ENCODE measurements around the gene PCSK4.
"Not testable (repeated sequence)": the region's sequence is repeated elsewhere in the genome, so short reads cannot be mapped to it uniquely, and the experiment has no call there.

The PCSK4 gene

DNA sequence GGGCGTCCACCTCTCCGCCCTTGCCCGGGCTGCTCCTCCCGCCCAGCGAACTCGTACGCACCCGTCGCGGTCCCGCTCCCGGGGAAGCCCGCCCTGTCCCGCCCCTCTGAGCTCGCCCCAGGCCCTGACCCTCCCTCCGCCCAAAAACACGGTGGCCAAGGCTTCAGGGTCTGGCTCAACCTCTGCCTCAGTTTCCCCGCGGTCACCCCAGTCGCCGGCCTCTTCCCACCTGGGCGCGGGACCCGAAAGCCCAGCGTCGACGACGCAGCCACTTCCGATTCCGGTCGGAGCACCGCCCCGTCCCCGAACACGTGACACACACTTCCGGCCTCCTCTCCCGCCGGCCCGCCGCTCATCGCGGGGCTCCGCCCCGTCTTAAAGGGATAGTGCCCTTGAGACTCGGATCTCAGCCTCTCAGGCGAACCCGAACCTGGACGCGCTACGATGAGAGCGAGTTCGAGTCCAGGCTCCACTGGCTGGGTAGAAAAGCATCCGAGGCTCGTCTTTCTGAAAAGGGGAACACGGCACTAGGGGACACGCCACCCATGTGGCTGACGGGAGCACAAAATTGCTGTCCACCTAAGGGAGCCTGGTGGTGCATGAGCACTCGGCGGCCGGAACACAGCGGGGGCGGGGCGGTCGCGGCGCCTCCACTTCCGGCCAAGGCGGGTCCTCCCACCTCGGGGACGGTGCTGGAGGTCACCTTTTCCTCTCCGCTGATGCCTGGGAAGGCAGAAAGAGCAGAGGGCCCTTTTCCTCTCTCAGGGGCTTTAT lies 11.0 kb downstream of the PCSK4 start, which contains the start of gene C19orf25 (continued):
- TF ChIP-seq, protein P1, sequence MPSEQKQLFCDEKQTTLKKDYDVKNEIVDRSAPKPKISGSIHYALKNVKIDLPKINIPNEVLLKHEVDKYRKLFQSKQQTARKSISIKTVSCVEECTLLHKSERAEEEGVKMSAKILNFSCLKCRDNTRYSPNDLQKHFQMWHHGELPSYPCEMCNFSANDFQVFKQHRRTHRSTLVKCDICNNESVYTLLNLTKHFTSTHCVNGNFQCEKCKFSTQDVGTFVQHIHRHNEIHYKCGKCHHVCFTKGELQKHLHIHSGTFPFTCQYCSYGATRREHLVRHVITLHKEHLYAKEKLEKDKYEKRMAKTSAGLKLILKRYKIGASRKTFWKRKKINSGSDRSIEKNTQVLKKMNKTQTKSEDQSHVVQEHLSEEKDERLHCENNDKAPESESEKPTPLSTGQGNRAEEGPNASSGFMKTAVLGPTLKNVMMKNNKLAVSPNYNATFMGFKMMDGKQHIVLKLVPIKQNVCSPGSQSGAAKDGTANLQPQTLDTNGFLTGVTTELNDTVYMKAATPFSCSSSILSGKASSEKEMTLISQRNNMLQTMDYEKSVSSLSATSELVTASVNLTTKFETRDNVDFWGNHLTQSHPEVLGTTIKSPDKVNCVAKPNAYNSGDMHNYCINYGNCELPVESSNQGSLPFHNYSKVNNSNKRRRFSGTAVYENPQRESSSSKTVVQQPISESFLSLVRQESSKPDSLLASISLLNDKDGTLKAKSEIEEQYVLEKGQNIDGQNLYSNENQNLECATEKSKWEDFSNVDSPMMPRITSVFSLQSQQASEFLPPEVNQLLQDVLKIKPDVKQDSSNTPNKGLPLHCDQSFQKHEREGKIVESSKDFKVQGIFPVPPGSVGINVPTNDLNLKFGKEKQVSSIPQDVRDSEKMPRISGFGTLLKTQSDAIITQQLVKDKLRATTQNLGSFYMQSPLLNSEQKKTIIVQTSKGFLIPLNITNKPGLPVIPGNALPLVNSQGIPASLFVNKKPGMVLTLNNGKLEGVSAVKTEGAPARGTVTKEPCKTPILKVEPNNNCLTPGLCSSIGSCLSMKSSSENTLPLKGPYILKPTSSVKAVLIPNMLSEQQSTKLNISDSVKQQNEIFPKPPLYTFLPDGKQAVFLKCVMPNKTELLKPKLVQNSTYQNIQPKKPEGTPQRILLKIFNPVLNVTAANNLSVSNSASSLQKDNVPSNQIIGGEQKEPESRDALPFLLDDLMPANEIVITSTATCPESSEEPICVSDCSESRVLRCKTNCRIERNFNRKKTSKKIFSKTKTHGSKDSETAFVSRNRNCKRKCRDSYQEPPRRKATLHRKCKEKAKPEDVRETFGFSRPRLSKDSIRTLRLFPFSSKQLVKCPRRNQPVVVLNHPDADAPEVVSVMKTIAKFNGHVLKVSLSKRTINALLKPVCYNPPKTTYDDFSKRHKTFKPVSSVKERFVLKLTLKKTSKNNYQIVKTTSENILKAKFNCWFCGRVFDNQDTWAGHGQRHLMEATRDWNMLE (tag by site-specific recombination; conservative IDR thresholded peaks at IDR 0.05; ENCODE audit: low read depth): peak; percentile 56
- TF ChIP-seq KLF8 (tag by site-specific recombination; IDR thresholded peaks at IDR 0.05) (peak; percentile 82), ZNF2 (tag by site-specific recombination; IDR thresholded peaks at IDR 0.05) (peak; percentile 87; the same call in 1 of the 2 replicates), SP7 (tag by site-specific recombination; IDR thresholded peaks at IDR 0.05) (peak; percentile 86), SP3 (tag by site-specific recombination; IDR thresholded peaks at IDR 0.05) (peak; percentile 96)

DNA sequence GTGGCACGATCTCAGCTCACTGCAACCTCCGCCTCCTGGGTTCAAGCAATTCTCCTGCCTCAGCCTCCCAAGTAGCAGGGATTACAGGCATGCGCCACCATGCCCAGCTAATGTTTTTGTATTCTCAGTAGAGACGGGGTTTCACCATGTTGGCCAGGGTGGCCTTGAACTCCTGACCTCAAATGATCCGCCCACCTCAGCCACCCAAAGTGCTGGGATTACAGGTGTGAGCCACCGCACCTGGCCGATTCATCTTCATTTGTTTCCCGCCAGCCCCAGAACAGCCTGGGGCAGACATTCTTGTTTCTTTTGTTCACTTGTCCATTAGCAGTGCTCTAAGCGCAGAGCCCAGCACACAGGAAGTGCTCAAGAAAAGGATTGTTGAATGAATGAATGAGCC lies 13.1 kb downstream of the PCSK4 start:
- H3K4me3 ChIP-seq (ENCODE audit: low read depth, low read length); POLR2A ChIA-PET; H3K4me1 ChIP-seq (ENCODE audit: control insufficient read depth, insufficient read depth, low read length); H3K27ac ChIP-seq (ENCODE audit: extremely low read depth, low read depth, low read length); H3K9me3 ChIP-seq (ENCODE audit: control insufficient read depth, insufficient read depth, low read depth, low read length): not testable (repeated sequence)
- CTCF ChIA-PET: interaction anchor here (0.6 to 1.4 kb wide), 3 partner anchors 69 to 420 kb away, joined by 3 to 8 read pairs (median 3); no protein-coding TSS in a partner anchor
- H3K36me3 ChIP-seq (ENCODE audit: control insufficient read depth in 2 of 2, insufficient read depth in 1 of 2, low read length in 2 of 2): peaks cover 4 to 28% of the 10 kb centered on the region in 2 experiments; a peak in 2 of 3 replicates

DNA sequence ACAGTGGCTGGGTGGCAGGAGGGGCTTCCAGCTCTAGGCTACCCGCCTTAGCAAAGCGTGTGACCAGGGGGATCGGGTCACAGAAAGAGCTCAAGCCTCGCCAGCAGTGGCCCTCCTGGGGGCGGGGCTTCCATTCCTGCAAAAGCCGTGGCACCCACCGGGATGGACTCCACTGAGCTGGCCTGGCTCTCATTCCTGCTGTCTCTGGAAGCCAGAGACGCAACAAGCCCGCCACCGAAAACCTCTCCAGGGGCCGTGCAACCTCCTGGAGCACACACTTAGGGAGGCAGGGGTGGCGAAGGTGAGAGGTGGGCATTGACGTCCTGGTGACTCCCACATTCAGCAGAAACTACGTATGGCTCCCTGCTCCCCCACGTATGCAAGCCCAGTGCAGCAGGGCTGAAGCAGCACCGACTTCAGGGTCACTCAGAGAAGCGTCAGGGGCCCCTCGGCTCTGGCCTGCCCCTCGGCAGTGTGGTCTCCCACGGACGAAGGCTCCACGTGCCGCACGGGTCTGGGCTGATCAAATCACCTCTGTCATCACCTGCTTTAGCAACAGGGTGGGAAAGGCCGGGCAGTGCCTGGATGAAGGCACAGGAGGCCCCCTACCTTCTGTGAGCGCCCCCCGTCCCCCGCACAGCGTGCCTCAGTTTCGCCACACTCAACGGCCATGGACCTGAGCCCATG lies 14.3 kb downstream of the PCSK4 start:
- H3K27ac ChIP-seq (ENCODE audit: extremely low read depth, low read depth, low read length): no peak overlapping the region
- ChIA-PET CTCF (no interaction called here), POLR2A (interaction anchor here (0.6 to 1.6 kb wide), 4 partner anchors 10 to 1066 kb away, joined by 3 to 4 read pairs (median 4); partner anchors contain the start of gene REEP6)
- H3K9me3 ChIP-seq (ENCODE audit: control insufficient read depth, insufficient read depth, low read depth, low read length): no peaks in the 10 kb centered on the region
- no peak overlapping the region for H3K4me3 ChIP-seq (ENCODE audit: low read depth, low read length)
- H3K36me3 ChIP-seq (ENCODE audit: control insufficient read depth in 2 of 2, insufficient read depth in 1 of 2, low read length in 2 of 2): peaks cover 4 to 28% of the 10 kb centered on the region in 2 experiments; a peak in 2 of 3 replicates
- peaks cover 5% of the 10 kb centered on the region for H3K4me1 ChIP-seq (ENCODE audit: control insufficient read depth, insufficient read depth, low read length)
- TF ChIP-seq ZNF843 (tag by site-specific recombination; IDR thresholded peaks at IDR 0.05) (no peak), REPIN1 (tag by site-specific recombination; IDR thresholded peaks at IDR 0.05; ENCODE audit: low read depth) (no peak), ZNF324 (tag by site-specific recombination; IDR thresholded peaks at IDR 0.05) (no peak), ZFP3 (tag by site-specific recombination; IDR thresholded peaks at IDR 0.05; ENCODE audit: low read depth) (no peak), ZNF433 (tag by site-specific recombination; IDR thresholded peaks at IDR 0.05; ENCODE audit: low read depth) (no peak), ZIC2 (tag by site-specific recombination; IDR thresholded peaks at IDR 0.05) (no peak), ZNF660 (tag by site-specific recombination; IDR thresholded peaks at IDR 0.05) (no peak), ZNF23 (tag by site-specific recombination; IDR thresholded peaks at IDR 0.05; ENCODE audit: borderline replicate concordance) (no peak), ZFHX2 (tag by site-specific recombination; conservative IDR thresholded peaks at IDR 0.05) (no peak), ZNF184 (tag by site-specific recombination; IDR thresholded peaks at IDR 0.05) (no peak)
- TF ChIP-seq, protein P2, sequence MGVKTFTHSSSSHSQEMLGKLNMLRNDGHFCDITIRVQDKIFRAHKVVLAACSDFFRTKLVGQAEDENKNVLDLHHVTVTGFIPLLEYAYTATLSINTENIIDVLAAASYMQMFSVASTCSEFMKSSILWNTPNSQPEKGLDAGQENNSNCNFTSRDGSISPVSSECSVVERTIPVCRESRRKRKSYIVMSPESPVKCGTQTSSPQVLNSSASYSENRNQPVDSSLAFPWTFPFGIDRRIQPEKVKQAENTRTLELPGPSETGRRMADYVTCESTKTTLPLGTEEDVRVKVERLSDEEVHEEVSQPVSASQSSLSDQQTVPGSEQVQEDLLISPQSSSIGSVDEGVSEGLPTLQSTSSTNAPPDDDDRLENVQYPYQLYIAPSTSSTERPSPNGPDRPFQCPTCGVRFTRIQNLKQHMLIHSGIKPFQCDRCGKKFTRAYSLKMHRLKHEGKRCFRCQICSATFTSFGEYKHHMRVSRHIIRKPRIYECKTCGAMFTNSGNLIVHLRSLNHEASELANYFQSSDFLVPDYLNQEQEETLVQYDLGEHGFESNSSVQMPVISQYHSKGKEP (tag by site-specific recombination; IDR thresholded peaks at IDR 0.05): no peak
- TF ChIP-seq, protein P3, sequence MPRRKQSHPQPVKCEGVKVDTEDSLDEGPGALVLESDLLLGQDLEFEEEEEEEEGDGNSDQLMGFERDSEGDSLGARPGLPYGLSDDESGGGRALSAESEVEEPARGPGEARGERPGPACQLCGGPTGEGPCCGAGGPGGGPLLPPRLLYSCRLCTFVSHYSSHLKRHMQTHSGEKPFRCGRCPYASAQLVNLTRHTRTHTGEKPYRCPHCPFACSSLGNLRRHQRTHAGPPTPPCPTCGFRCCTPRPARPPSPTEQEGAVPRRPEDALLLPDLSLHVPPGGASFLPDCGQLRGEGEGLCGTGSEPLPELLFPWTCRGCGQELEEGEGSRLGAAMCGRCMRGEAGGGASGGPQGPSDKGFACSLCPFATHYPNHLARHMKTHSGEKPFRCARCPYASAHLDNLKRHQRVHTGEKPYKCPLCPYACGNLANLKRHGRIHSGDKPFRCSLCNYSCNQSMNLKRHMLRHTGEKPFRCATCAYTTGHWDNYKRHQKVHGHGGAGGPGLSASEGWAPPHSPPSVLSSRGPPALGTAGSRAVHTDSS (tag by site-specific recombination; IDR thresholded peaks at IDR 0.05): no peak
- TF ChIP-seq, protein P4, sequence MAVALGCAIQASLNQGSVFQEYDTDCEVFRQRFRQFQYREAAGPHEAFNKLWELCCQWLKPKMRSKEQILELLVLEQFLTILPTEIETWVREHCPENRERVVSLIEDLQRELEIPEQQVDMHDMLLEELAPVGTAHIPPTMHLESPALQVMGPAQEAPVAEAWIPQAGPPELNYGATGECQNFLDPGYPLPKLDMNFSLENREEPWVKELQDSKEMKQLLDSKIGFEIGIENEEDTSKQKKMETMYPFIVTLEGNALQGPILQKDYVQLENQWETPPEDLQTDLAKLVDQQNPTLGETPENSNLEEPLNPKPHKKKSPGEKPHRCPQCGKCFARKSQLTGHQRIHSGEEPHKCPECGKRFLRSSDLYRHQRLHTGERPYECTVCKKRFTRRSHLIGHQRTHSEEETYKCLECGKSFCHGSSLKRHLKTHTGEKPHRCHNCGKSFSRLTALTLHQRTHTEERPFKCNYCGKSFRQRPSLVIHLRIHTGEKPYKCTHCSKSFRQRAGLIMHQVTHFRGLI (tag by site-specific recombination; IDR thresholded peaks at IDR 0.05): no peak
- TF ChIP-seq, protein P5, sequence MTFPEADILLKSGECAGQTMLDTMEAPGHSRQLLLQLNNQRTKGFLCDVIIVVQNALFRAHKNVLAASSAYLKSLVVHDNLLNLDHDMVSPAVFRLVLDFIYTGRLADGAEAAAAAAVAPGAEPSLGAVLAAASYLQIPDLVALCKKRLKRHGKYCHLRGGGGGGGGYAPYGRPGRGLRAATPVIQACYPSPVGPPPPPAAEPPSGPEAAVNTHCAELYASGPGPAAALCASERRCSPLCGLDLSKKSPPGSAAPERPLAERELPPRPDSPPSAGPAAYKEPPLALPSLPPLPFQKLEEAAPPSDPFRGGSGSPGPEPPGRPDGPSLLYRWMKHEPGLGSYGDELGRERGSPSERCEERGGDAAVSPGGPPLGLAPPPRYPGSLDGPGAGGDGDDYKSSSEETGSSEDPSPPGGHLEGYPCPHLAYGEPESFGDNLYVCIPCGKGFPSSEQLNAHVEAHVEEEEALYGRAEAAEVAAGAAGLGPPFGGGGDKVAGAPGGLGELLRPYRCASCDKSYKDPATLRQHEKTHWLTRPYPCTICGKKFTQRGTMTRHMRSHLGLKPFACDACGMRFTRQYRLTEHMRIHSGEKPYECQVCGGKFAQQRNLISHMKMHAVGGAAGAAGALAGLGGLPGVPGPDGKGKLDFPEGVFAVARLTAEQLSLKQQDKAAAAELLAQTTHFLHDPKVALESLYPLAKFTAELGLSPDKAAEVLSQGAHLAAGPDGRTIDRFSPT (tag by site-specific recombination; IDR thresholded peaks at IDR 0.05): no peak

All from HEK293 (cell line).